ENCODE data around the gene PCDHB12.
"Not testable (repeated sequence)": the region's sequence is repeated elsewhere in the genome, so short reads cannot be mapped to it uniquely, and the experiment has no call there.

Gene PCDHB12

GRCh38 chr5:141210281-141210680, 1.8 kb downstream of the PCDHB12 start:
- DNase-seq = not testable (repeated sequence)

- DNase-seq = not testable (repeated sequence)
These were observed 2.3 kb downstream of the PCDHB12 start for GRCh38 chr5:141210849-141211248.

GRCh38 chr5:141213656-141214339, 5.3 kb downstream of the PCDHB12 start, which contains the start of gene PCDHB13:
Gene PCDHB13 (plus strand): TSS chr5:141213919. CDS start chr5:141214124, 205 bp downstream.
- not testable (repeated sequence) for DNase-seq

GRCh38 chr5:141214583-141214982, 6.1 kb downstream of the PCDHB12 start:
- DNase-seq = not testable (repeated sequence)

- DNase-seq = not testable (repeated sequence)
These were observed 7.0 kb downstream of the PCDHB12 start for GRCh38 chr5:141215504-141215903.

- not testable (repeated sequence) for DNase-seq
These were observed 7.5 kb downstream of the PCDHB12 start for GRCh38 chr5:141216035-141216434.

- peak in 1 of 2 donors; percentile 4 for DNase-seq
These were observed 14.7 kb downstream of the PCDHB12 start, which contains the start of gene PCDHB14 for GRCh38 chr5:141223112-141223783. Gene PCDHB14 (plus strand): TSS chr5:141223343. CDS start chr5:141223506, 163 bp downstream.

- DNase-seq = not testable (repeated sequence)
These were observed 16.3 kb downstream of the PCDHB12 start for GRCh38 chr5:141224844-141225243.

- DNase-seq = not testable (repeated sequence)
These were observed 16.9 kb downstream of the PCDHB12 start for GRCh38 chr5:141225421-141225820.

- no peak for DNase-seq
These were observed 25.7 kb downstream of the PCDHB12 start for GRCh38 chr5:141234109-141234667.

- not testable (repeated sequence) for DNase-seq
These were observed 27.4 kb downstream of the PCDHB12 start for GRCh38 chr5:141235922-141236321.

- DNase-seq = no peak
These were observed 28.2 kb downstream of the PCDHB12 start for GRCh38 chr5:141236516-141237313.

- no peak for DNase-seq
These were observed 33.0 kb downstream of the PCDHB12 start for GRCh38 chr5:141241496-141241895.

GRCh38 chr5:141245250-141245717, 36.8 kb downstream of the PCDHB12 start, which contains the start of gene PCDHB15:
Gene PCDHB15 (plus strand): TSS chr5:141245395. CDS start chr5:141245579, 184 bp downstream.
- peak; percentile 0 to 17 for DNase-seq

- DNase-seq = not testable (repeated sequence)
These were observed 38.5 kb downstream of the PCDHB12 start for GRCh38 chr5:141246971-141247370.

GRCh38 chr5:141247434-141247833, 38.9 kb downstream of the PCDHB12 start:
- DNase-seq = not testable (repeated sequence)

- DNase-seq = no peak
These were observed 42.1 kb downstream of the PCDHB12 start for GRCh38 chr5:141250576-141250975.

- DNase-seq = no peak
These were observed 49.9 kb downstream of the PCDHB12 start for GRCh38 chr5:141258464-141258863.

- DNase-seq = no peak
These were observed 50.4 kb downstream of the PCDHB12 start for GRCh38 chr5:141258948-141259347.

GRCh38 chr5:141260458-141261237, 52.1 kb downstream of the PCDHB12 start:
- no peak for DNase-seq

GRCh38 chr5:141261238-141261546, 52.7 kb downstream of the PCDHB12 start:
- DNase-seq = no peak

All from hippocampal formation (tissue), 2 donors.